HG03097 (cell line): Measurements from ENCODE around the gene NRCAM.
"Not testable (repeated sequence)": the region's sequence is repeated elsewhere in the genome, so short reads cannot be mapped to it uniquely, and the experiment has no call there.

Source experiments
- ATAC-seq: cut with Tn5 transposase; IDR thresholded peaks from one replicate; pipeline ENCODE4 v1.9.1; 2021; ENCODE audit not compliant: unreplicated experiment, low FRiP score

NRCAM gene

DNA sequence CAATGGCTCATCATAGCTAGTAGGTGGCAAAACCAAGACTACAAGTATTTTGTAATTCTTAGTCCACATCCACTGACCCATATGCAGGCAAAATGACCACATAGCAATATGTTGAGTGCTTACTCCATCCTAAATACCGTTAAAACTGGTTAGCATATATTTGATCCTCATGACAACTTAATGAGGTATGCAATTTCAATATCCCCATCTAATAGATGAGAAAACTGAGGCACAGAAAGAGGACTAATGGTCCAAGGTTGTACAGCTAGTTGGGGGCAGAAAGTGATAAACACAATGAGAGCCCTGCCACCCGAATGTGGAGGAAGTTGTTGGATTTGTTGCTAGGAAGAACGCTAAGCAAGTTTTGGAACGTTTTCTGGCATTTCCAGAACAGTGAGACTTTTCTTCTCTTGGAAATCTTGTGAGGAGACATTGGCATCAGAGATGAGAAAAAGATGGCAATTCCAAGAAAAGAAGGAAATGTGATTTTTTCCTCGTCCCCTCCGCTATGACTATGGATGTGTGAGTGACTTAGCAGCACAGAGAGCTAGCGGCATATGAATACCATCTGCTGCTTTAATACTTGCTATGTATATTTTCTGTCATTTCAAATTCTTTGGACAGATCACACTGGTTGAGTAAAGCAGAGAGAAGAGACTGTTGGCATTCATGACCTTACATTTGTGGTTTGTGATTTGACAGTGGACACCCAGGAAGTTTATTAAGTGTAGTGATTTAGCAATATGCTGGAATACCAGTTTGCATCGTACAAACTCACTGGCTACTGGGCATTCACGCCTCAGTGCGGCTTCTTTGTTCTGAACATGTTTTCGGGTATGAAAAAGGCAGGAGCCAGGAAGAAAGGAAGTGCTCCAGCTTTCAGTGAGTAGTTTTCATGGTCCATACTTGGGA lies 51.5 kb downstream of the NRCAM start:
- ATAC-seq: no peak

DNA sequence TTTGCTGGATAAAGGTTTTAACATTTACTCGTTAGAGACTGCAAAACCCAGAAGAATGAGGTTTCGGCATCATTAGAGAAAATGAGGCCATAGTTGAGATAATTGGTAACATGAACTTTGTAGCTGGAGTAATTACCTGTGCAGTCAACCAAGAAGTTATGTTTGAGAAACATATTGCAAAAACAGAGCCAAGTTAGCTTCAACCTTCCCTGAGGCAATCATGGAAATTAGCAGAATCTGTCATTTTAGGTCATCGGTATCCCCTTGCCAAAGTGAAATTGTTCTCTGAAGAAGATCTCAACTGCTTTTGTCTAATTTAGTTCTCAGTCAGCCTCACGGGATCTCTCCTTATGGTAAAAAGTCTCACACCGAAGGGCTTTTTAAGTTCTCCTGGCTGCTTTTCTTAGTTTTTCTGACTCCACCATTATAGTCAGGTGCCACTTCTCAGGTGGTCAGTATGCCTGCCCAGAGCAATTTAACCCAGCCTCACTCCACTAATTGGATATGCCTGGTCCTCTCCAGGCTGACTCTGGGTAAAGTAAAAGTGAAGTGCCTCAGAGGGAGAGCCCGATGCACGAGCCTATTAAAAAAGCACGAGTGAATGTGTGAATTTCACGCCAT lies 52.5 kb downstream of the NRCAM start:
- no peak for ATAC-seq

GRCh38 chr7:108402865-108403264 lies 53.4 kb downstream of the NRCAM start:
- ATAC-seq: no peak

DNA sequence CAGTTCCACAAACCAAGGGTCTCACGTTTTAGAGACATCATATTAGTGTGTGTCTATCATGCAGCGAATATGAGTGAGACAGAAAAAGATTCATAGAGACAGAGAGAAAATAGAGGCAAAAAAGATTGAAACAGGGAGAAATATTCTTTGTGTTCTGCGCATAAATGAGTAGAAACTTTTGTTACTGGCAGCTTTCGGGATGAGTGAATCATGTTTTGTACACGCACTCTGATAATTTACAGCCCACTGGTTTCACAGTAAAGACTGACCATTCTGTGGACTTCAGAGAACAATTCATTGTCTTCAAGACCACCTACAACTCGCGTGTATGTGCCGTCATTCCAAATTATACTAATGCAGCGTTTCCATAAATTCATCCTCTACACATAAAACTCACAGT lies 60.2 kb downstream of the NRCAM start:
- ATAC-seq: no peak

- ATAC-seq: no peak
Observed at GRCh38 chr7:108395426-108395825, 60.8 kb downstream of the NRCAM start.

DNA sequence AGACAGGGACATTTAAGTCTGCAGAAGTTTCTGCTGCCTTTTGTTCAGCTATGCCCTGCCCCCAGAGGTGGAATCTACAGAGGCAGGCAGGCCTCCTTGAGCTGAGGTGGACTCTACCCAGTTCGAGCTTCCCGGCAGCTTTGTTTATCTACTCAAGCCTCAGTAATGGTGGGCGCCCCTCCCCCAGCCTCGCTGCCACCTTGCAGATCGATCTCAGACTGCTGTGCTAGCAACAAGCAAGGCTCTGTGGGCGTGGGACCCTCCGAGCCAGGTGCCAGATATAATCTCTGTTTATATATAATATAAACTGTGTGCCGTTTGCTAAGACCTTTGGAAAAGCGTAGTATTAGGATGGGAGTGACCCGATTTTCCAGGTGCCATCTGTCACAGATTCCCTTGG lies 63.1 kb downstream of the NRCAM start:
- ATAC-seq: not testable (repeated sequence)

GRCh38 chr7:108387686-108388085 lies 68.5 kb downstream of the NRCAM start:
- ATAC-seq: not testable (repeated sequence)

GRCh38 chr7:108385834-108386422 lies 70.3 kb downstream of the NRCAM start:
- no peak for ATAC-seq

DNA sequence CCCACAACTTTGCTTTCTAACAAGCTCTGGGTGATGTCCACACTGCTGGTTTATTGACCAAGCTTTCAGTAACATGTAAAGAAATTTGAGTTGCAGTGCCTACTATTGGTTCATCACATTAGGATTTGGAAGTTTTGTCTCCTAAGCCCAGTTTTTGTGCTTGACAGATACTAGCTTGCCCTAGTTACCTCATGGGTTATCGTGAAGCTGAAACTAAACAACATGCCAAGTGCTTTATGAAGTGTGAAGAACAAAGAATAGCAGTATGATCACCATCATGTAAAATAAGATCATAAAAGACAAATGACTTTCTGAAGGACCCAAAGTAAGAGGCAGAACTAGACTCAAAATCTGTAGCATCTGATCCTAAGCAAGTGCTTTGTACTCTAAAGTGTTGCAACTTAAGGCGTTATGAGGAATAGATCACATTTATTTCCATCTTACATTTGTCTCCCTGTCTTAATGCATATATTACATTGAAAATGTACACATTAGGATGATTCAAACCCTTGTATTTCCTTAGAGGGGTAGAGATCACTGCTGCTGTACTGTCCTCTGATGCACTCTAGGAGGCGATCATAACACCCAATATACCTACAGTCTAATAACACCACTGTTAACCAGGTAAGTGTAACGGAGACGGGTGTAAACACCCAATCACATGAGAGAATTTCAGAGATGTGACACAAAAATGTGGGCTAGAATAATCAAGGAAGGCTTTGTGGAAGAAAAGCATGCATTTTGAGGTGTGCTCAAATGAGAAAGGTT lies 71.3 kb downstream of the NRCAM start:
- ATAC-seq: peak; percentile 73

DNA sequence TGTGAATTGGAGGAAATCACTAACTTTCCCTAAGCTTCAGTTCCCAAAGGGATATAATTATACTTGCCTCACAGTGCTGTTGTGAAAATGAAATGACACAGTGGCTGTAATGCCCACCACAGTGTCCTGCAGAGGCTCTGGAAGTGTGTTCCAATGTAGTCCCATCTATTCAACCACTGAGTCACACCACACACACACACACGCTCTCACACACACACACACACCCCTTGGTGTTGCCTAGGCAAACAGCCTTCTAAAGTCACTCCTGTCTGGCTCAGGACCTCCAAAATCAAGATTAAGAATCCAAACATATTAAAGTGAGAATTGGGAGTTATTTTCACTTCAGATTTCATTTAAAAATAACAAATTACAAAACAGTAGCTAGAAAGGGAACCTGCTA lies 73.3 kb downstream of the NRCAM start:
- no peak for ATAC-seq

DNA sequence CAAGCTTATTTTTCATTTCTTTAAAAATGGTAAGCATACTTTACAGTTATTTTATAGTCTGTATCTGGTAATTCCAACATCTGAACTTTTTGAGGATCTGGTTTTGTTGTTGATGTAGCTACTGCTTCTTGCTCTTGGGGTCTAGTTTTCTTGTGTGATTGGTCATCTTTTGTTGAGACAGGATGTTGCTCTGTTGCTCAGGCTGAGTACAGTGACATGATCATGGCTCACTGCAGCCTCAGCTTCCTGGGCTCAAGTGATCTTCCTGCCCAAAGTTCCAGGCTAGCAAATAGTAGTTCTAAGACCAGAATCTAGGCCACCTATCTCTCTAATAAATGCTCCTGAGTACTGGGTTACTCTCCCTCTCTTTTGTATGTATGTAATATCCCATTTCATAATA lies 75.7 kb downstream of the NRCAM start:
- no peak for ATAC-seq

DNA sequence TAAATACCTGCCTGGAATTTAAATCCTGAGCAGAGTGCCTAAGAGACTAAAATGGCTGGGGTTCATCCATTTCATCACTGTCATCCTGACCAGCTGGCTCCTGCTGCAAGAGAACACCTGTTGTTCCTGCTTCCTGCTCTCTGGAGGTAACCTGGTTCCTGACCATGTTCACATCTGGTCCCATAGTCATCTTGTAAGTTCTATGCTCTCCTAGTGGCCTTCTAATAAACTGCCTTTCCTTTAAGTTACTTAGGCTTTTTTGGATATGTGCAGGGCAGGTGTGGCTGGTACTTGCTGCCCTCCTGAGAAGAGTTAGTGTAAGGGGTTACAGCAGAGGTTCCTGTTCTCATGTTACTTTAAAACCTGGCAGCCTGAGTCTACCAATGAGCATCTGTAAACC lies 80.0 kb downstream of the NRCAM start:
- ATAC-seq: no peak

DNA sequence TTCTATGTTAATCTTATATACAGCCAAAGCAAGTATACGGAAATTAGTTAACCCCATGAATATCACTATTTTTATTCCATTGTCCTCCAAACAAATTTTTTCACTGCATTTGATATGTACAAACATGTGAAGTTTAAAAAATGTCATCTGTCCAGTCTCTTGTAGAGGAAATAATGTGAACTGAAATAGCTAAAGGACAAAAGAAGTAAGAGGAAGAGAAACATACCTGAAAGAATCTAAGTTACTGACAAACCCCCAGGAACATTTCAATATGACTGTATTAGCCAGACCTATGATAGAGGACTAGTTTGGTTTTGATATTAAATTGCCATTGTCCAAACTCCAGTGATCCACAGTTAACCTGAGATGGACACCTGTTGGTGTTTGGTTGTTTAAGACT lies 80.6 kb downstream of the NRCAM start:
- ATAC-seq: no peak

GRCh38 chr7:108374899-108375298 lies 81.3 kb downstream of the NRCAM start:
- no peak for ATAC-seq

- ATAC-seq: no peak
Observed at GRCh38 chr7:108372618-108373017, 83.6 kb downstream of the NRCAM start.

DNA sequence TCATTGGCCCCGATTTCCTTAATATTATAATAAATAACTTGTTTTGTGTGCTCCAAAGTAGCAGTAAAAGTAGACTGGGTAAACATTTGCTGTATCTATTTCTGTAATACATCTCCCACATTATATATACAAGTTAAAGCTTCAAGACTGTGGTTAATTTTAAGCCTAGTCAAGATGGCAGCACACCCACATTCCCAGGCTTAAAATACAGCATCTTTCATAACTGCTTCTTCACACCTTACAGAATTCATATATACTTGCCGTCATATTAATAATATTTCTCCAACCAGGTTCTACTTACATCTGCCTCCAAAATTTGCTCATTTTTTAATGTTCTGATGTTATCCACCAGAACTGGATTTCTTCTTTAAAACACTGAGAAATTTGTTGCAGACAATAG lies 85.6 kb downstream of the NRCAM start:
- no peak for ATAC-seq

DNA sequence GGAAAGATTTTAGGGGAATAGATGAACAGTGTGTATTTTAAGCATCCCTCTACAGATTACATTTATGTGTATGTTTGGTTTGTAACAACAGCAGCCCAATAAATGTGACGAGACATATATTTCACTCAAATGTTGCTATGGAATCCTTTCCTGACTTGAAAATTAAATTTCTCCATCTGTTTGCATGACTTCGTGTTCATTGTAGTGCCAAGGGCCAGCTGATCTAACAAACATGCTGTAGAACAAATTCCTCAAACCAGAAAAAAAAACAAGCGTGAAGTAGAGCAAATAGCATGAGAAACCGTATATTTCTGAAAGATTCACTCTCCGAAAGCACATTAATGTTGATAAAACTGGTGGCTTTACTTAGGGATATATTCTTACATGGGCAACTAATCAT lies 87.8 kb downstream of the NRCAM start:
- ATAC-seq: no peak

GRCh38 chr7:108367946-108368345 lies 88.3 kb downstream of the NRCAM start:
- ATAC-seq: no peak

DNA sequence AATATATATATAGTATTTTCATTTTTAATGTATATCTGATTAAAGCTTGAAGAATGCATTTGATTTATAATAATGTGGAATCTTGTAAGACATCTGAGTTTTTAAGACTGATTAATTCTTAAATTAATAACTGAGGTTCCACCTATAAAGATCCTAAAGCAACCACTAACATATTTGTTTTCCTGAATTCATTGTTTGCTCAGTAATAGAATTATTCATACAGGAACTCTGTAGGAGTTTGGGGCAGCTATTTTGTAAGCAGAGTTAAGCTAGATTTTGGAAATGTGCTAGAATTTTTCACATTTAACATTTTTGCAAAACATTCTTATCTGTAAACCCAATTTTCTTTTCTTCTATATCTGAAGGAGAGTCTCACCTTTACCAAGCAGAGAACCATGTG lies 88.9 kb downstream of the NRCAM start:
- ATAC-seq: no peak

DNA sequence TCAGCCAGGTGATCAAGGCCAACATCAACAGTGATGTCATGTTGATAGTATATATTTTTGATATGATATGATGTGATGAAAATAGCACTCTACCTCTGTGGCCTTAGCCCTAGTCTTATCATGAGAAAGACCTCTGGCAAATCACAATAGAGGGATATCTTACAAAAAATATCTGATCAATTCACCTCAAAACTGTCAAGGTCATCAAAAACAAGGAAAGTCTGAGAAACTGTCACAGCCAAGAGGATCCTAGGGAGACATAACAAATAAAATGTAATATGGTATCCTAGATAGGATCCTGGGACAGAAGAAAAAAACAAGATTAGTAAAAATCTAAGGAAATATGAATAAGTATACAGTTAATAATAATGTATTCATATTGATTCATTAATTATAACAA lies 92.6 kb downstream of the NRCAM start:
- ATAC-seq: no peak
